Muscle layer of colon (tissue), 2 donors: ENCODE data around the gene SORL1.

Experiments
- H3K27ac ChIP-seq: one replicate; pipeline ENCODE4 v1.7.0; 2013; ENCODE audit warnings: low read depth, mild to moderate bottlenecking, low read length, moderate library complexity
- H3K27me3 ChIP-seq, 2 donors: one replicate each; pipeline ENCODE4 v1.7.0; 2013; ENCODE audit warnings: low read length in 2 of 2, mild to moderate bottlenecking in 2 of 2; ENCODE audit not compliant: insufficient read depth in 2 of 2, control insufficient read depth in 1 of 2
- H3K36me3 ChIP-seq: one replicate; pipeline ENCODE4 v1.7.0; 2013; ENCODE audit warnings: mild to moderate bottlenecking, low read length; ENCODE audit not compliant: insufficient read depth
- H3K4me1 ChIP-seq: one replicate; pipeline ENCODE4 v1.7.0; 2013; ENCODE audit warnings: mild to moderate bottlenecking, low read length; ENCODE audit not compliant: insufficient read depth
- H3K4me3 ChIP-seq, 2 donors: one replicate each; pipeline ENCODE4 v1.7.0; 2013; ENCODE audit warnings: low read length in 2 of 2, low read depth in 1 of 2, mild to moderate bottlenecking in 1 of 2, moderate library complexity in 1 of 2
- H3K9ac ChIP-seq: one replicate; pipeline ENCODE4 v1.7.0; 2013; ENCODE audit warnings: low read length
- H3K9me3 ChIP-seq: one replicate; pipeline ENCODE4 v1.7.0; 2013; ENCODE audit warnings: mild to moderate bottlenecking, low read length
- donor health status: abdominal sarcoma.
- donor health status: Adenocarcinoma of cecum.

The SORL1 gene

DNA sequence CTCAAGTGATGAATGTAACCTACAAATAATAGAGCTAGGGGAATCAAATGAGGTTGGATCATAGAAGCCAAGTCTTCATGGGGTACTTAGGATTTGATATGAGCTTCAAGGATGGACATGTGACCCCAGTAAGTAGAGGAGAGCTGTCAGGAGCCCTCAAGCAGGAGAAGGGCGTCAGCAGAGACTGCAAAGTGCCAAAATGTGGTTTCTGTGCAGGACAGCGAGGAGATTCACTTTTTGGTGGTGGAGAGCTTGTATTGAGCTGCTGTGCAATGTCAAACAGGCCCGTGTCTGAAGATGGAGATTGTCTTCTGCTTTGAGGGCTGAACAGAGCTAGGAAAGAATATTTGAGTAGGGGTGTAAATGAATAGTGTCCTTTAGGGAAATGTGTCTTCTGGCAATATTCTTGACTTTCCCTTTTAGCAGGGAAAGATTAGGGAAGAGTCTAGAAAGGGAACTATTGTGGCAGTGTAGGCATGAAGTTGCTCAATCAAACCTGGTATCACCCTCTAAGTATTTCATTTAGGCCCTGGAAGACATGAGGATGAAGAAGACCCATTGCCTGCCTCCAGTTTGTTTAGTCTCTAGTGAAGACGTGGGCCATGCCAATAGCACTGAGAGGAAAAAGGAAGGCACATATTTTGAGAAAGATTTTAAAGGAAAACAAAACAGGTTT lies 31.8 kb downstream of the SORL1 start:
- H3K4me3 ChIP-seq: no peak overlapping the region
- H3K4me1 ChIP-seq: peaks cover 12% of the 10 kb centered on the region
- no peak overlapping the region for H3K9ac ChIP-seq
- H3K27me3 ChIP-seq: no peaks in the 10 kb centered on the region
- no peaks in the 10 kb centered on the region for H3K9me3 ChIP-seq
- no peaks in the 10 kb centered on the region for H3K36me3 ChIP-seq
- no peak overlapping the region for H3K27ac ChIP-seq

DNA sequence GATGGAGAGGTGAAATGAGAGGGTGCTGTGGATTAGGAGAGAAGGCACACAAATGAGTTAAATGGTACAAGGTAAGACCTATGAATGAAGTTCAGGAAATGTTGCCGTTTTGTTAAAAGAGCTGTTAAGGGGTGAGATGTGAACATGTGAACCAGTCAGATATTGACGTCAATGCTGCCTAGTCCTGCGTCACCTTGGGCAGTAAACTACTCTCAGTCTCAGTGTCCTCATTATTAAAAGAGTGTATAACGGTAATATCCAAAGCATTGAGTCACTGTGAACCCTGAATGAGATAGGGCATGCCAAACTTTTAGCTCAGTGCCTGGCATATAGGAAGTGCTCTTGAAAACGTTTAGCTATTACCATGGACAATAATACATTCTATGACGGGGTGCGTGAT lies 33.1 kb downstream of the SORL1 start:
- no peaks in the 10 kb centered on the region for H3K9me3 ChIP-seq
- H3K9ac ChIP-seq: no peak overlapping the region
- H3K27me3 ChIP-seq: no peaks in the 10 kb centered on the region
- H3K27ac ChIP-seq: no peak overlapping the region
- H3K36me3 ChIP-seq: no peaks in the 10 kb centered on the region
- H3K4me1 ChIP-seq: peaks cover 12% of the 10 kb centered on the region
- no peak overlapping the region for H3K4me3 ChIP-seq

DNA sequence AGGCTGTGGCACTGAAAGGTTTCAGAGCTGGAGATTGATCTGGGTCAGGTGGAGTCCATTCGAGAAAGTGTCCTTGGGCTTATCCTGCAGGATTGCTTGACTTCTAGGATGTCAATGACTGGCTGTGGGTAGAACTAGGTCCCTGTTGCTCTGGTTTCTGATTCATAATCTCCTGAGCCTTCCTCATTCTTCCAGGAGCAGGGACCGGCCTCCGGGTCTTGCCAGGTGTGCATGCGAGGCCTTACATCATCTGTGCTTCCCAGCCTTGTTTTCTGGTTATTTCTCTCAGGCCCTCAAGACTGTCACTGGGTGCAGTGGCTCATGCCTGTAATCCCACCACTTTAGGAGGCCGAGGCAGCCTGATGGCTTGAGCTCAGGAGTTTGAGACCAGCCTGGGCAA lies 33.9 kb downstream of the SORL1 start:
- H3K9ac ChIP-seq: no peak overlapping the region
- H3K27me3 ChIP-seq: no peaks in the 10 kb centered on the region
- H3K36me3 ChIP-seq: no peaks in the 10 kb centered on the region
- no peak overlapping the region for H3K4me3 ChIP-seq
- no peak overlapping the region for H3K27ac ChIP-seq
- H3K9me3 ChIP-seq: no peaks in the 10 kb centered on the region
- peaks cover 12% of the 10 kb centered on the region for H3K4me1 ChIP-seq

DNA sequence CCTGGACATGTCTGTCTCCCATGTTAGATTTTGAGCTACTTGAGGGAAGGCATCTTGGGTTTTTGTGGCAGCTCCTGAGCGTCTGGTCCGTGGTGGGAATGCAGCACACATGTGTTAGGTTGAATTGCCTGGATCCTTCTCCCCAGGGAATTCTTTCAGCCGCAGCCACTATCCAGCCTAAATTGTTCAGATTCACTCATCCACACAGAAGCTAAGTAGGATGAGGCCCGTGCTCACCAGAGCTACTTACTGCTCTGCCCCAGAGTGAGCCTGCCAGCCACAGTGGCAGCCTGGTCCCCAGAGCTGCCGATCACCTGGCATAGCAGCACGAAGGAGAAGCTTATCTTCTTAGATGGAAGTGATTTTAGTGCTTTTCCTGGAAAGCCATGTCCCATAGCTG lies 35.1 kb downstream of the SORL1 start:
- Histone ChIP-seq H3K36me3 (peaks cover 3% of the 10 kb centered on the region), H3K4me3 (no peak overlapping the region), H3K4me1 (peaks cover 12% of the 10 kb centered on the region), H3K9ac (no peak overlapping the region), H3K27me3 (no peaks in the 10 kb centered on the region), H3K9me3 (no peaks in the 10 kb centered on the region), H3K27ac (no peak overlapping the region)

DNA sequence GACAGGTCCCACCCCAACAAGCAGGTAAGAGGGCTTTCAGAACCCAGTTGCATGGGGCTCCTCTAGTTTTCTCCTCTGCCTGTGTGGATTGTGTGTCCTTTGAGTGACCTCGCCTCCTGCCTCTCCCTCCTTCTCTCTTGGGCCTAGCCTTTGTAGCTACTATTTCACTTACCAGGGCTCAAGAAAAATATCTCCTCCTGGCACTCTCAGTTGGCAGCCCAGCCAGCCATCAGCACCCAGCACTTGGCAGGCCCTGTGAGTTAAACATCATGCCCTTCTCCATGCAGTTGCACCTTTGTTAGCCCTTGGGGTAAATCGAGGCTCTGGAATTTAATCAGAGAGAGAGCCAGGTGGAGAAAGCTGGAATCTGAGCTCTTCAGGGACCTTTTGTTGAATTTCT lies 36.1 kb downstream of the SORL1 start:
- no peak overlapping the region for H3K9ac ChIP-seq
- H3K9me3 ChIP-seq: no peaks in the 10 kb centered on the region
- no peak overlapping the region for H3K27ac ChIP-seq
- peaks cover 12% of the 10 kb centered on the region for H3K4me1 ChIP-seq
- peaks cover 3% of the 10 kb centered on the region for H3K36me3 ChIP-seq
- no peak overlapping the region for H3K4me3 ChIP-seq
- no peaks in the 10 kb centered on the region for H3K27me3 ChIP-seq

DNA sequence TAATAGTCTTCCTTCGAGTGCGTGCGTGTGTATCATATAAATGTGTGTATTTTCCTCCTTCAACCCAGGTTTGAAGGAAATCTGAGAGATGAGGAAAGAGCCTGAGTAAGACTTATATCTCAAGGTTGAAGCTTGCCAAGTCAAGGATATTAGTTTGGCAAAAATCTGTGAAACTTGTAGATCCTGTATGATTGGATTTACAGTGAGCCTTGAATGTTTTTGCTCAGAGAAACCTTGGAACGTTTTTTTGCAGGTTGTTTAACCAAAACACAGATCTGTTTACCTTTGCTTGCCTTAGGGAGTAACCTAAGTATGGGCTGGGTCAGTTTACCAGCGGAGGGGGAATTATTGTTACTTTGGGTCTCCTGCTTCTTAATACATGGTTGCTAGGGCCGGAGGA lies 36.5 kb downstream of the SORL1 start:
- H3K27ac ChIP-seq: no peak overlapping the region
- peaks cover 12% of the 10 kb centered on the region for H3K4me1 ChIP-seq
- peaks cover 3% of the 10 kb centered on the region for H3K36me3 ChIP-seq
- no peaks in the 10 kb centered on the region for H3K27me3 ChIP-seq
- no peaks in the 10 kb centered on the region for H3K9me3 ChIP-seq
- H3K9ac ChIP-seq: no peak overlapping the region
- no peak overlapping the region for H3K4me3 ChIP-seq

DNA sequence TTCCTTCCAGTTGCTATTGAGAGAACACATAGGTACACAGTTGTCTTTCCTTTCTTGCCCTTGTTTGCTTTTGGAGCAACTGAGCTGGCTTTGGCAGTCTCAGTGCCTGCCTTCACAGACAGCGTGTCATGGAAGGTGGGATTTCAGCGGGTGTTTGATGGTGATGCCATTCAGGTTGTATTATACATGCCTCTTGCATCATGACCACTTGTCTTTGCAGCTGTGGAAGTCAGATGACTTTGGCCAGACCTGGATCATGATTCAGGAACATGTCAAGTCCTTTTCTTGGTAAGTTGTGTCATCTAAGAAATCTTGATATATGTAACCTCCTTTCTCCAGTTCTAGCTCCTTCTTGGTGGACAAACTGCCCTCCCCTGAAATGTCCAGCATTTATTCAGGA lies 37.7 kb downstream of the SORL1 start:
- Histone ChIP-seq H3K9ac (no peak overlapping the region), H3K27ac (no peak overlapping the region), H3K36me3 (peaks cover 3% of the 10 kb centered on the region), H3K4me1 (peaks cover 12% of the 10 kb centered on the region), H3K4me3 (no peak overlapping the region), H3K27me3 (no peaks in the 10 kb centered on the region), H3K9me3 (no peaks in the 10 kb centered on the region)

DNA sequence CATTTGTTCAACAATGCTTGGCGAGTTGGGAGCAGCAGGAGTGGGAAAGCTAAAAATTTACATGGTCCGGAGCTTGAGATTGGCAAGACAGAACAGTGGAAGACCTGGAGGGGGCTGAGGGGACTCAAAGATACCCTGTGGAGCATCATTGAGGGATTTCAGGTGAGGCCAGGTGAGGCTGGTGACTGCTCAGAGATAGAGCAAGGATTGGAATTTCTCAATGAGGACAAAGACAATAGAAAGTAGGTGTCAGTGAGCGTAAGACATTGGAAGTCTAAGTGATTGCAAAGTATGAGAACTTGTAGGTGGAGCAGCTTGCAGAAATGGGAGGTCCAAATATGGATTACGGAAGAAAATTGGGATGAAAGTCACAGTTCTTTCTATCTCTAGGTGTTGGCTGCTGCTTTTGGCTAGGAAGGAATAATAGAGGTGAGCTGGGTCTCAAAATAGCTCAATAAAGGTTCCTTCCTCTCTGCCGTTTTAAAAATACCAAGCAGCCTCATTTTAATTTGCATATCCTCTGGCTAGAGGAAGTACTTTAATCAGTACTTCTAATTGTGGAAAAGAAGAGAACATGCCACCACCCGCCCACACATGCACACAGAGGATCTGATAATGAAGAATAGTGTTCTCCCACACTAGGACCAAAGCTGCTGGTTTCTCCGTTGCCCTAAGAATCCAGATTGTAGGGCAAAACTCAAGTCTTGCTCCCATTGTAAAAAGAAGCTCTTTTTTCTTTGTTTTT lies 42.4 kb downstream of the SORL1 start:
- no peak overlapping the region for H3K9ac ChIP-seq
- H3K4me1 ChIP-seq: no peaks in the 10 kb centered on the region
- H3K9me3 ChIP-seq: no peaks in the 10 kb centered on the region
- peaks cover 17% of the 10 kb centered on the region for H3K36me3 ChIP-seq
- no peaks in the 10 kb centered on the region for H3K27me3 ChIP-seq
- H3K27ac ChIP-seq: no peak overlapping the region
- no peak overlapping the region for H3K4me3 ChIP-seq

DNA sequence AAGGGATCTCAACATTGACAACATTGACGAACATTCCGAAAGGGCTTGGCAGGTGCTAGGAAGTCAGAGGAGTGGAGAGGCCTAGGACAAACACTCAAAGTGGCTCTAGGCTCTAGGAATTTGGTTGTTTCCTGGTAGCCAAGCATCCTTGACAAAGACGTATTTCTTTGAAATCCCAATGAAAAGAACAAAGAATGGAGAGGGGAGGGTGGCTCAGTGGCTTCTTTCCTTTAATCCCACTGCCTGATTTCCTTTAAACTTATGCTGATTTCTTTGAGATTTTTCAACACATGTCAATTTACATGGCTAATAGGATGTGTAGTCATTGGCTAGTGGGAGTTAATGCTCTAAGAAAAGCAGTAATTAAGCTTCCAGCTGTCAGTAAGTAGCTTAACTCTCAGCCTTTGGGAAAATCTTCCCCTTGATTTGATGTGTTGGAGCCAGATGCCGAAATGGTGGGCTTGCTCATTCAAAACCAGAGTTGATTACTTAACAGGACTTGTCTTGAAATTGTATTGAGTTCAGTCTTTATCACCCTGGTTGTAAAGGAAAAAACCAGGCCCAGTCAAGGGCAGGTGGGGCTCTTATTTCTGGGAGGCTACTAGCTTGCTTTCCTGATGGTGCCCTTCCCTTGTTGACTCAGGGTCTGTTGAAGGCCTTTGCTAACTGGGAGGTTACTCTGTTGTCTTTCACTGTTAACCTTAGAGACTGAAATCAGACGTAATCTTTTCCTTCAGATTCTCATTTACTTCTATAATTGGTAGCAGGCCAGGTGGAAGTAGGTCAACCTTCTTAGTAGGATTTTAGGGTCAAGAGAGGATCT lies 45.3 kb downstream of the SORL1 start:
- H3K4me3 ChIP-seq: no peak overlapping the region
- no peaks in the 10 kb centered on the region for H3K4me1 ChIP-seq
- no peaks in the 10 kb centered on the region for H3K27me3 ChIP-seq
- no peak overlapping the region for H3K9ac ChIP-seq
- no peak overlapping the region for H3K27ac ChIP-seq
- H3K36me3 ChIP-seq: peaks cover 14% of the 10 kb centered on the region
- H3K9me3 ChIP-seq: no peaks in the 10 kb centered on the region

DNA sequence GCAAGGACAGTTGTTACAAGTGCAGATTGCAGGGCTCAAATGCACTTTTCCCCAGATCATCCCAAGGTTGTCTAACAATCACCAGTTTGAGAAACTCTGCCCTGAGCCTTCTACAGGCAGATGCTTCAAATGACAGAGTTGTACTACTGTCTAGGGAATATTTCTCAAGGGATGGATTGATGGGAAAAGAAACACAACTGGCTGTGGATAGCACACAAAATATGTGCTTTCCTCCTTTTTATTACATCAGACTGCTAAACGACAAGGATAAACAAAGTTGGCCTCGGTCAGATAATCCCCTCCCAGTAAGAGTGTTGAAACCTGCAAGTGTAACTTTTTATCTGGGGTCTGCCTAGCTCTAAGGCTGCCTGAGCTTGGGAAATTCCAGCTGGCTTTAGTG lies 47.3 kb downstream of the SORL1 start:
- H3K4me1 ChIP-seq: no peaks in the 10 kb centered on the region
- no peaks in the 10 kb centered on the region for H3K27me3 ChIP-seq
- H3K4me3 ChIP-seq: no peak overlapping the region
- H3K9me3 ChIP-seq: no peaks in the 10 kb centered on the region
- no peak overlapping the region for H3K9ac ChIP-seq
- no peak overlapping the region for H3K27ac ChIP-seq
- peaks cover 14% of the 10 kb centered on the region for H3K36me3 ChIP-seq

DNA sequence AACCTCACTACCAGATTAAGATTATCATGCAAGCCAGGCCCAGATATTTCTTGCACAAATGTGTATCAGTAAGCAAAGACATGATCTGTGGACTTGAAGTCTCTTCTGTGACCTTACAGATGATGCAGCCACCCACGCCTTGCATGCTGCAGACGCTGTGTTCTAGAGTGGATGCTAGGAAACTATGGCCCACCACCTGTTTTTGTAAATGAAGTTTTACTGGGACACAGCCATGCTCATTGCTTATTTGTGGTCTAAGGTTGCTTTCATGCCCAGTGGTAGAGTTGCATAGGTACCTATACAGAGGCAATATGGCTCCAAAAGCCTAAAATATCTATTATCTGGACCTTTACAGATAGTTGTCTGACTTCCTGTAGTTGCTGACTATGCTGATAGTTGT lies 48.2 kb downstream of the SORL1 start:
- no peaks in the 10 kb centered on the region for H3K27me3 ChIP-seq
- no peak overlapping the region for H3K9ac ChIP-seq
- H3K4me3 ChIP-seq: no peak overlapping the region
- no peaks in the 10 kb centered on the region for H3K9me3 ChIP-seq
- peaks cover 14% of the 10 kb centered on the region for H3K36me3 ChIP-seq
- H3K27ac ChIP-seq: no peak overlapping the region
- H3K4me1 ChIP-seq: no peaks in the 10 kb centered on the region
